ENCODE data around the gene METTL16. TPM values are rescaled to one million over a fixed set of nuclear protein-coding genes. Genes with fewer than 3 reads are reported as not detected.

METTL16 gene
- total and polyA plus RNA-seq, 2 of the 8 experiments (the other 6 are each of a cell fraction or from before 2014, with no cell fraction given): 22.8 to 59.4 TPM

DNA sequence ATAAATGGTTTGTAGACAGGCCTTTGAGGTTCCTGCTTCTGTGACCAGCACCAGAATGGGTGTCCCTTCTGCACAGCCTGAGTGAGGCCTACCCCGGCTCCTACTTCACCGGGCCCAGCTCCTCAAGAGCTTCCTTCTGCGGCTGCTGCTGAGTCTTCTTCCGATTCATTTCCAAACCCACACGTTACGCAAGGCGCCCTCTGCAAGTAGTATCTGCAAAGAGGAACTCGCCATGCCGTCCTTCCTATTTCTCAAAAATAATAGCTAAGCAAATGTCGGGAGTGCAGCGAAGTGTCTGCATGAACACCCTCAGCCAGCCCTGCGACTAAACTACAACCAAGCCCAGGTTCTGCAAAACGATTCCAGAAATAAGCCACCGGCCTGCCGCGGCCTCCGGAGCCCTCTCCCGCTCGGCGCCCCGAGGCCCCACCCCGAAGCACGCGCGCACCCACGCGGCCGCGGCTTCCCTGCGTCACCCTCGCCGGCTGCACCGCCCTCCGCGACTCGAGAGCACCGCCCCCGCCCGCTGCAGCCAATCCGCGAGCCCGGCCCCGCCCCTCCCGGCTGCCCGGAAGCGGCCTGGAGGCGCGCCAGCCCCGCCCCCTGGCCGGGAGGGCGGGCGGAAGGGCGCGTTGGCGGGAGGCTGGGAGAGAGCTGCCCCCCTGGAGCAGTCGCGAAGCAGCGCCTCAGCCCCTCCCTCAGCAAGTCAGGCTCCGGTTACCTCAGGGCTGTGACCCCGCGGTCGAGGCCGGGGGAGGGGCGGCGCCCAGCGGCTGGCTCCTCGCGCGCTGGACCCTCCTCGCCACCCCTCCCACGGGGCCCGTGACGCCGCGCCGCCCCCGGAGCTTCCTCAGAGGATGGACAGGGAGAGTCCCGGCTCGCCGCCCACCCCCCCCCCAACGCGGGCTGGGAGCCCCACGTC lies 119.2 kb downstream of the METTL16 start (continued):
- TF ChIP-seq CBX5 (IDR thresholded peaks at IDR 0.05; ENCODE audit: low read depth, low read length) (no peak), CREB1 (IDR thresholded peaks at IDR 0.05) (peak; percentile 43; the same call in 1 of the 2 replicates)
